ENCODE data around the gene MACROH2A1.

The MACROH2A1 gene

DNA sequence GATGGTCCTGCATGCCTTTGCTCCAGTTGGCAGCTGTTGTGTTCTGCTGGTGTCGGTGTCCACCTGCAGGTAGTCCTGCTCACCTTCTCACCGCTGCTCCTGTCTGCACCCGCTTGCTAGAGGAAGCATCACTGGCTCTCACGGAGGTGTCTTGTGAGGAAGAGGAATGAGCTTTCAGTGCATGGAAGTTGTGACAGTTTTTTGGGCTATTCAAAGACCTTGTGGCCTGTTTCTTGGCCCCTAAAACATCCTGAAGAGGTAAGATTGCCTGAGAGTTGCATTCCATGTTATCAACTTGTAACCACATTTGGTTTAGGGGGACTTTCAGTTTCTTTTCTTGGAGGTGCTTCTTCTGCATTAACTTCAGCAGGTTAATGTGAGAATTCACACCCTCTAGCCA lies 85.6 kb downstream of the MACROH2A1 start:
- Histone ChIP-seq H3K9me3 (replicated peaks in 1 of 11) (no peaks in the 10 kb centered on the region), H3K9ac (no peak overlapping the region), H3K27me3 (no peaks in the 10 kb centered on the region), H3K27ac (no peak overlapping the region), H3K4me1 (peaks cover 0 to 22% (median 12%) of the 10 kb centered on the region in 10 experiments; a peak in 13 of 20 replicates), H3K4me3 (no peak overlapping the region), H4K20me1 (no peaks in the 10 kb centered on the region), H3K4me2 (peak overlapping the region in 1 of 11 experiments; percentile 11; a peak in 1 of 22 replicates), H3K36me3 (no peaks in the 10 kb centered on the region)
- TF ChIP-seq Cebpa-rat (IDR thresholded peaks at IDR 0.05), result no peak

DNA sequence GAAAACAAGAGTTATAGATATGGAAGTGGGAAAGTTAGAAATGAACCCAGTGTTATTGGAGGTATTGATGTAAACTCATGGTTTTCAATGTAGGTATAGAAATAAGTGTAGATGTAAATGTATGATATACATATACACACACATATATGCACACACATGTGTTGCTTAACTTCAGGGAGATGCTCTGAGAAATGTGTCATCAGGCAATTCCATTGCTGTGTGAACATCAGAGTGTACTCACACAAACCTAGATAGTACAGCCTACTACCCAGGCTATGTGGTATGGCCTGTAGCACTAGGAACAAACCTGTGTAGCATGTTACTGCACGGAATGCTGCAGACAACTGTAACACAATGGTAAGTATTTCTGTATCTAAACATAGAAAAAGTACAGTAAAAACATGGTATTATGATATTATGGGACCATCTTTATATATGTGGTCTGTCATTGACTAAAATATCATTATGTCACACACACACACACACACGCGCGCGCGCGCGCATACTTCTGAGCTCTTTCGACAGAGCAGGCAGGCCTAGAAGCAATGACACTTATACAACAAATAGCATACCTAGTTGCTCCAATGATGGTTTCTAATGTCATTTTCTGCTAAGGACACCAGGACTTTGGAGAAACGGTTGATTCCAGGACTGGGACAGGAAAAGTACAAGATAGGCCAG lies 86.6 kb downstream of the MACROH2A1 start:
- Histone ChIP-seq H3K9ac (no peak overlapping the region), H3K9me3 (replicated peaks in 1 of 11) (no peaks in the 10 kb centered on the region), H4K20me1 (no peaks in the 10 kb centered on the region), H3K27me3 (no peaks in the 10 kb centered on the region), H3K4me2 (no peak overlapping the region), H3K27ac (no peak overlapping the region), H3K4me1 (peaks cover 0 to 22% (median 13%) of the 10 kb centered on the region in 10 experiments; a peak in 13 of 20 replicates), H3K36me3 (no peaks in the 10 kb centered on the region), H3K4me3 (no peak overlapping the region)
- TF ChIP-seq Cebpa-rat (IDR thresholded peaks at IDR 0.05), result no peak

DNA sequence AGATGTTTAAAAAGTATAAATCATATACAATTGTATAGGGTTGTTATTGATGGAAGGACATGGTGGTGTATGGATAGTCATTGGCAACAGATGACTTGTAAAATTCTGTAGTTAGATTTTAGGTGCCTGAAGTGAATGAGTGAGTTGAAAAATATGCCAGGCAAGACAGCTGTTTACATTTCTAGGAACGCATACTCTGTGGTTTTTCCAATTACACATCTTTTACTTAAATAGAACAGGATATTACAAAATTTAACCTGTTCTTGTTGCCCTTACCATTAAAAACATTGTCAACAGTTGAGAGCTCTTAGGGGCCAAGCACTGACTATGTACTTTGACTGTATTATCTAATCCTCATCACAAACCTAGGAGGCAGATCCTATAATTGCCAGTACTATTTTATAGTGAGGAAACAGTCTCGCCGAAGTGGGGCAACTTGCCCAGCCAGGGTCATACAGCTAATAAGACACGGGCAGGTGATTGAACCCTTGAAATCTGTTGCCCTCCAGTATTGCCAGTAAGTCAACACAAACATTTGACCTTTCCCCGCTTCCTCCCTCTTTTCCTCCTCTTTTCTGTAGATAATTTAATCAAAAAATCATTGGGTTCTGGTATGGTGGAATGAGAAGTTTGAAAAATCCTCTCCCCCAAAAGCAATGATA lies 88.6 kb downstream of the MACROH2A1 start:
- peak overlapping the region in 7 of 11 experiments; percentile 37 to 63 (median 45); a peak in 15 of 22 replicates for H3K4me2 ChIP-seq
- H3K9me3 ChIP-seq (replicated peaks in 1 of 11), result no peaks in the 10 kb centered on the region
- no peak overlapping the region for H3K27ac ChIP-seq
- no peaks in the 10 kb centered on the region for H4K20me1 ChIP-seq
- H3K4me1 ChIP-seq, result peaks cover 0 to 22% (median 13%) of the 10 kb centered on the region in 10 experiments; a peak in 13 of 20 replicates
- no peaks in the 10 kb centered on the region for H3K36me3 ChIP-seq
- H3K27me3 ChIP-seq, result no peaks in the 10 kb centered on the region
- no peak overlapping the region for H3K4me3 ChIP-seq
- H3K9ac ChIP-seq, result no peak overlapping the region
- TF ChIP-seq Cebpa-rat (IDR thresholded peaks at IDR 0.05), result no peak

DNA sequence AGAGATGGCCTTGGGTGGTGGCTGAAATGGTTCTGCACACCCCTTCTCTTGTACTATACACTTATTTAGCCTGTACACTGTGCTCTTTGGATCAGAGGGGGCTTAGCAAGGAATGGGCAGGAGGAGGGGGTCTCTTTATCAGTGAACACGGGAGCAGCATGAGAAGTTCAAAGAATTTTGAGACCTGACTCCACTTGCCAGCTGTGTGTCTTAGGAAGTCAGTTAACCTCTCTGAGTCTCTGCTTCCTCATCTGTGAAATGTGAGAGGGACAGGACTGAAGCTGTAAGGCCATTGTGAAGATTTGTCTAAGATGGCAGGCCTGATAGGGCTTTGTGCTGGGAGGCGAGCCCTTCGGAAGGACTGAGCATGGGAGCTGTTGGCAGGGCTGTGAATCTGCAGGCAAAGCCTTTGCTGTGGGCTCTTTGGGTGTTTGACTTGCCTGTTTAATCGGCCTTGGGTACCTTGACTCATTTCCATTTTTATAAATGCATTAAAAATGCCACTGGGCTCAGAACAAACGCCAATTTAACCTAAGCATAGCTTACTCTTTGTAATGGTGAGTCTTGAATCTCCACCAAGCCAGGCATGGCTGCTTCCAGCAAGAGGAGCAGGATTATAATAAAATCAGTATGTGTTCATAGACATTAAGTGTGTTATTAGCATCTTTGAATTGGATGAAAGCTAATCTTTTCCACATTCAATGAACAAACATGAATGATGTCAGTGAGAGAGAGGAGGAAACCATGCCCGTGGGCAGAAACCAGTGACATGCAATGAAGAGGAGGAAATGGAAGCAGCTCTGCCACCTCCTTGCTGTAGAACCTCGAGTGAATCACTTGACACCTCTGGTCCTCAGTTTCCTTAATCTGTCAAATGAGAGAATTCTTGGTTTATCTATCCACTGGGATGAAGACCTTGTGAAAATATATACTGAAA lies 89.4 kb downstream of the MACROH2A1 start:
- Histone ChIP-seq H3K4me3 (no peak overlapping the region), H3K27me3 (no peaks in the 10 kb centered on the region), H4K20me1 (no peaks in the 10 kb centered on the region), H3K36me3 (no peaks in the 10 kb centered on the region), H3K9me3 (replicated peaks in 1 of 11) (no peaks in the 10 kb centered on the region), H3K9ac (no peak overlapping the region), H3K4me2 (peak overlapping the region in 7 of 11 experiments; percentile 37 to 63 (median 45); a peak in 13 of 22 replicates), H3K4me1 (peaks cover 0 to 22% (median 13%) of the 10 kb centered on the region in 10 experiments; a peak in 13 of 20 replicates), H3K27ac (no peak overlapping the region)
- TF ChIP-seq Cebpa-rat (IDR thresholded peaks at IDR 0.05), result no peak

DNA sequence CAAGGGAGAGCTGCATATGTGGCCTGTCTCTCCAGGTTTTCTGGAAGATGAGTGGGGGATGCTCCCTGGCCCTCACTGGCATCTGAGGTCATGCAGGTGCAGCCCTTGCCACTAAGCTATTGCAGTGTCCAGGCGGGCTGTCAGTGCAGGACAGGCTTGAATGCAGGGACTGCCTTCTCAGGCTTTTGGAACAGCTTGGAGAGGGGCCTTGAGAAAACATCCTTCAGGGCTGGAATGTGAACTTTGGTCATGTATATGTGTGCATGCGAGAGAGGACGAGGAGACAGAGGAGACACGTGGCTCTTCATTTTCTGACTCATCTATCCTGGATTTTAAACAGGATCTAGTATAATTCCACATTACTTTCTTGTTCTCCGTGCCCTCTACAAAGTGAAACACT lies 90.3 kb downstream of the MACROH2A1 start:
- no peak for TF ChIP-seq Cebpa-rat (IDR thresholded peaks at IDR 0.05)
- H3K4me1 ChIP-seq, result peaks cover 0 to 22% (median 13%) of the 10 kb centered on the region in 10 experiments; a peak in 13 of 20 replicates
- no peaks in the 10 kb centered on the region for H3K27me3 ChIP-seq
- no peak overlapping the region for H3K4me2 ChIP-seq
- H3K36me3 ChIP-seq, result no peaks in the 10 kb centered on the region
- no peak overlapping the region for H3K27ac ChIP-seq
- H3K4me3 ChIP-seq, result no peak overlapping the region
- H3K9me3 ChIP-seq (replicated peaks in 1 of 11), result no peaks in the 10 kb centered on the region
- H4K20me1 ChIP-seq, result no peaks in the 10 kb centered on the region; a peak in 1 of 22 replicates
- no peak overlapping the region for H3K9ac ChIP-seq

DNA sequence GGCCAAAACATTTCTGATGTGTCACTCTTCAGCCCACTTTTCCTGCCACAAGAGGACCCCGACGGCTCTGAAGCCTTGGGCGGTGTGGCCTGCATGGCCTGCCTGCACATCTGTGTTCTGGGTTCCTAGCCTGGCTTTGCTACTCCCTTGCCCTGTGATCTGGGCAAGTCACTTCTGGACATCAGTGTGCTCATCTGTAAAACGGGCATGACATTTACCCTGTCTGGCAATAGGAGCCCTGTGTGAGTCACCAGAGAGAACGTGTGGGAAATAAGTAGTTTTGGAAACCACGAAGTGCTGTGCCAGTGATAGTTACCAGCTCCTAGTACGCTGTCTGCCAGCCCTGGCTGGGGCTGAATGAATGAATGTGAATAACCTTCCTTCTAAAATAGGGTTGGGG lies 90.8 kb downstream of the MACROH2A1 start:
- H3K27me3 ChIP-seq, result no peaks in the 10 kb centered on the region
- H4K20me1 ChIP-seq, result no peaks in the 10 kb centered on the region; a peak in 1 of 22 replicates
- no peak overlapping the region for H3K4me3 ChIP-seq
- no peaks in the 10 kb centered on the region for H3K9me3 ChIP-seq (replicated peaks in 1 of 11)
- no peak overlapping the region for H3K4me2 ChIP-seq
- H3K36me3 ChIP-seq, result no peaks in the 10 kb centered on the region
- H3K27ac ChIP-seq, result no peak overlapping the region
- H3K9ac ChIP-seq, result no peak overlapping the region
- no peak for TF ChIP-seq Cebpa-rat (IDR thresholded peaks at IDR 0.05)
- peaks cover 0 to 22% (median 13%) of the 10 kb centered on the region in 10 experiments; a peak in 13 of 20 replicates for H3K4me1 ChIP-seq

DNA sequence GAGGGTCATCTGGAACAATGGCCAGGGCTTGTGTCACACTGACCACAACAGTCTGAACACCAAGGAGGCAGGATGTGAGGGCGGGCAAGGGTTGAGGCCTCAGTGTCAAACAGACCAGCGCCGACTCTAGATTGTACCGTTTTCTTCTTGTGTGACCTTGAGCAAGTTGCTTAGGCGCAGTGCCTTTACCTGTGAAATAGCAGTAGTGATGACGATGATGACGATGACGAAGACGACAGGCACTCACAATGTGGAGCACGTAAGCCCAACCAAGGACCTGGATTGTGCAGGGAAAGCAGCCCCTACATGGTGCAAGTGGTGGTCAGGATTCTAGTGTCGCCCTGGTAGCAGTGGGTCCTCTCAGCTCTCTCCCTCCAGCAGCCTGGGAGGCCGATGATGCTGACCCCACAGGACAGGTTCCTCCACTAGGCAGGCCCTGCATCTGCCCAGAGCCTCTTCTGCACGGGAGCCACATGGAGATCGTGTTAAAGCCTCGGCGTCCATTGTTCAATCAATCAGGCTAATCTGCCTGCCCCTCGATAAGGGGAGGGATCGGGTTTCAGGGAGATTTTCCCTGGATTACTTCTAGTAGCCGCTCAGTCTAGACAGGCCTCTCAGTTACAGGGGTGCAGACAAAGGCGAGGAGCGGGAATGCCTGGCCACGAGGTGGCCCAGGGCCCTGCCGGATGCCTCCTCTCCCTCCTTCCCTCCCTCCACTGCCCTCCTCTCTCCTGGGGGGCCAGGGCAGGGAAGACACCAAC lies 91.7 kb downstream of the MACROH2A1 start:
- no peaks in the 10 kb centered on the region; a peak in 1 of 22 replicates for H4K20me1 ChIP-seq
- TF ChIP-seq Cebpa-rat (IDR thresholded peaks at IDR 0.05), result no peak
- H3K4me2 ChIP-seq, result no peak overlapping the region
- no peaks in the 10 kb centered on the region for H3K27me3 ChIP-seq
- H3K36me3 ChIP-seq, result no peaks in the 10 kb centered on the region
- H3K27ac ChIP-seq, result no peak overlapping the region
- H3K9ac ChIP-seq, result no peak overlapping the region
- H3K4me1 ChIP-seq, result peaks cover 0 to 22% (median 13%) of the 10 kb centered on the region in 10 experiments; a peak in 13 of 20 replicates
- no peak overlapping the region for H3K4me3 ChIP-seq
- H3K9me3 ChIP-seq (replicated peaks in 1 of 11), result no peaks in the 10 kb centered on the region

DNA sequence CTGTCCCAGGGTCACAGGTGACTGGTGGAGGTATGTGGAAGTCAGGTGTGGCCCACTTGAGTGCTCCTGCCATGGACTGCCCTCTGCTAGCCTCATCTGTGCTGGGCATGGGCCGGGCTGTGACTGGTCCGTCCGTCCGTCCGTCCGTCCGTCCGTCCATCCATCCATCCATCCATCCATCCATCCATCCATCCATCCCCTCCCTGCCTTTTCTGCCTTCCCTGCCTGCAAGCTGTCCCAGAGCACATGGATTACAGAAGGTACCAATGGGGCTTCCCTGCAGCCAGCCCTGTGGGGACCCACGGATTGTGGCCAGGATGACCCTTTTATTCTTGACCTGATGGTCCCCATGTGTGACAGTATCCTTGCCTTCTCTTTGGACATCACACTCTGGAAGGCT lies 92.5 kb downstream of the MACROH2A1 start:
- Histone ChIP-seq H3K4me2 (no peak overlapping the region), H3K9ac (no peak overlapping the region), H3K27ac (no peak overlapping the region), H3K27me3 (no peaks in the 10 kb centered on the region), H3K9me3 (replicated peaks in 1 of 11) (no peaks in the 10 kb centered on the region; a peak in 1 of 22 replicates), H3K4me1 (peaks cover 0 to 22% (median 13%) of the 10 kb centered on the region in 10 experiments; a peak in 13 of 20 replicates), H3K36me3 (no peaks in the 10 kb centered on the region), H4K20me1 (no peaks in the 10 kb centered on the region; a peak in 1 of 22 replicates), H3K4me3 (no peak overlapping the region)
- no peak for TF ChIP-seq Cebpa-rat (IDR thresholded peaks at IDR 0.05)

All from BLaER1 treated with 17β-estradiol and CSF1 and Interleukin-3, amounts not matched to agents 10 nM and 100 nM (cell line).